Measurements from ENCODE around the gene STAT3.

The STAT3 gene

DNA sequence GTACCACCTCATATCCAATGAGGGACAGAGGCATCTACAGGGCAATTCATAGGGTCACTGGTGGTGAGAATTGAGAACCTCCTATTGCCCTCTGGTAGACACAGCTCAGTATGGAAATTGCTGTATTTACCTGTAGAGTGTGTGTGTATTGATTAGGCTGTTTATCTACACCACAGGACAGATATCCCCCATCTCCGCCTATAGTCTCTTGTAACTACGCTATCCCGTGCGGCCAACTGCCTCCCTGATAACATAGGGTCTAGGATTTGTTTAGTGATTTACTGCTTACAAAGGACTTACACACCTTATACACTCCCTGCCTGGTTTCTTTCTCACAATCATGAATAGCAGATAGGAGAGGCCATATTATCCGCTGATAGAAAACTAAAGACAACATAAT is 1.7 kb upstream of the STAT3 start:
- no peaks in the 10 kb centered on the region for H3K9me3 Mint-ChIP-seq
- peak overlapping the region in 2 of 3 experiments; percentile 51 to 66 for H3K4me3 Mint-ChIP-seq
- peaks cover 3% of the 10 kb centered on the region for H3K36me3 Mint-ChIP-seq (ENCODE audit: low read depth)
- H3K4me1 Mint-ChIP-seq, result peaks cover 25% of the 10 kb centered on the region
- no peak for TF ChIP-seq CTCF (IDR thresholded peaks at IDR 0.05; ENCODE audit: unreplicated experiment in 3 of 3)
- H3K27ac Mint-ChIP-seq, result peak overlapping the region in 2 of 3 experiments; percentile 93 to 96
- no peaks in the 10 kb centered on the region for H3K27me3 Mint-ChIP-seq (ENCODE audit: low read depth)

DNA sequence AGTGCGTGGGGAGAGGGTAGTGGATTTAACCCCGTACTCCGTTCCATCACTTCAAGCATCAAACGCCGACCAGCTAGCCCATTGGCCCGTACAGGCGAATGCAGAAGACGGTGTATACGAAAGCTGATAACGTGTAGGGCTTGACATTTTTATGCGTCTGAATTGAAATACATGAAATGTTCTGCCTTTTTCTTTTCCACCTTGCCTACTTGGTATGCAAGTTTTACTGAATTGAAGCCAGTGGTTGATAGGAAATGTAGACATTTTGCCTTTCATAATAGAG is 834 bp upstream of the STAT3 start:
- no peaks in the 10 kb centered on the region for H3K9me3 Mint-ChIP-seq
- peaks cover 27% of the 10 kb centered on the region for H3K4me1 Mint-ChIP-seq
- peaks cover 3% of the 10 kb centered on the region for H3K36me3 Mint-ChIP-seq (ENCODE audit: low read depth)
- no peak for TF ChIP-seq CTCF (IDR thresholded peaks at IDR 0.05; ENCODE audit: unreplicated experiment in 3 of 3)
- H3K4me3 Mint-ChIP-seq, result peak overlapping the region; percentile 94 to 98 (median 95)
- H3K27ac Mint-ChIP-seq, result peak overlapping the region; percentile 93 to 96 (median 95)
- no peaks in the 10 kb centered on the region for H3K27me3 Mint-ChIP-seq (ENCODE audit: low read depth)

GRCh38 chr17:42387661-42388380 is 421 bp downstream of the STAT3 start:
- Mint-ChIP-seq H3K4me1 (peaks cover 27% of the 10 kb centered on the region), H3K36me3 (ENCODE audit: low read depth) (peaks cover 3% of the 10 kb centered on the region), H3K4me3 (peak overlapping the region; percentile 94 to 98 (median 95)), H3K9me3 (no peaks in the 10 kb centered on the region), H3K27me3 (ENCODE audit: low read depth) (no peaks in the 10 kb centered on the region), H3K27ac (peak overlapping the region; percentile 93 to 96 (median 95))
- no peak for TF ChIP-seq CTCF (IDR thresholded peaks at IDR 0.05; ENCODE audit: unreplicated experiment in 3 of 3)

DNA sequence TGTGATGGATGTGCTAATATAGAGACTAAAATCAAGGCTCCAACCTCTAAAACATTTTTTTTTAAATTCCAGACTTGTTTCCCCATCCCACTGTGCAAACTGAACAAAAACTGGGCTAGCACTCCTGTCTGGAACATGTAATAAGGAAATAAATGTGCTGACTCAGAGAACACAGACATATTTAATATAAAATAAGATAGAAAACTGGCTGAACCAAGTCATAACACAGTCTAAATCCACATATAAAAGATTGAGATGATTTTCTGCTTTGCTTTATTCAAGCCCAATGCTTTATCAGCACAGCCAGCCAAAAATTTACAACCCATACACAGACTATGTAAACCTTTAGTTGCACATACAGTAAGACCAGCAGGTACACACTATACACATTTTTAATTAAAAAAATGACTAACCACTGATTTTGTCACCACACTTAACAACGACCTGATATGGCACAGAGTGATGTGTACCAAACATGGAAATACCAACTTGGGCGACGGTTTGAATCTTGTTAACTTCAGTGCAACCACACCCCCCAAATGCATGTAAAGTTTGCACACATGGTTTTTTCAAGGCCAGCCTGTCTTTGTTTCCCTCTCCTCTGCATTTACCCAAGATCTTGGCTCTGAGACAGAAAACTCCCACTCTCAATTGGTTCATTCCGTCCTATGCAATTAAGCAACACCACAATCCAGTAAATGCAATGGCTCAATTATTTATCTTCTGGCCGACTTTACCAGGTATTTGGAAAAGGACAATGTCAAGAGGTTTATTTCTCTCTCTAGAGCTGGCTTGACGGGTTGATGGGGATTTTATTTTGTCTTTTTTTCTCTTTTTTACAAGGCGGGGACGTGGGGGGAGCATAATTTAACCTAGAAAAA is 1.2 kb downstream of the STAT3 start:
- Mint-ChIP-seq H3K4me1 (peaks cover 33% of the 10 kb centered on the region), H3K9me3 (no peaks in the 10 kb centered on the region), H3K27me3 (ENCODE audit: low read depth) (no peaks in the 10 kb centered on the region), H3K4me3 (peak overlapping the region; percentile 94 to 98 (median 95)), H3K27ac (peak overlapping the region; percentile 93 to 95 (median 95)), H3K36me3 (ENCODE audit: low read depth) (peaks cover 8% of the 10 kb centered on the region)
- no peak for TF ChIP-seq CTCF (IDR thresholded peaks at IDR 0.05; ENCODE audit: unreplicated experiment in 3 of 3)

GRCh38 chr17:42381898-42382297 is 6.3 kb downstream of the STAT3 start:
- Mint-ChIP-seq H3K9me3 (no peaks in the 10 kb centered on the region), H3K4me1 (peaks cover 47% of the 10 kb centered on the region), H3K4me3 (peak overlapping the region in 1 of 3 experiments; percentile 9), H3K27ac (peak overlapping the region in 2 of 3 experiments; percentile 42 to 52), H3K27me3 (ENCODE audit: low read depth) (no peaks in the 10 kb centered on the region), H3K36me3 (ENCODE audit: low read depth) (peaks cover 12% of the 10 kb centered on the region)
- TF ChIP-seq CTCF (IDR thresholded peaks at IDR 0.05; ENCODE audit: unreplicated experiment in 3 of 3), result no peak

All from nephron (organoid).